GM10847 (cell line): Measurements from ENCODE around the gene CCL3.

ENCODE experiments used
- POLR2A ChIP-seq: IDR thresholded peaks from 2 replicates; pipeline ENCODE4 v1.6.1; 2011; ENCODE audit not compliant: insufficient read length; ENCODE audit errors: extremely low read depth

Gene CCL3

GRCh38 chr17:36055921-36056520 lies 33.9 kb downstream of the CCL3 start:
- TF ChIP-seq POLR2A, result no peak

- no peak for TF ChIP-seq POLR2A
These were observed 34.8 kb downstream of the CCL3 start for GRCh38 chr17:36055171-36055570.

GRCh38 chr17:36049643-36050042 lies 40.3 kb downstream of the CCL3 start:
- no peak for TF ChIP-seq POLR2A

GRCh38 chr17:36048066-36048465 lies 41.9 kb downstream of the CCL3 start:
- TF ChIP-seq POLR2A, result no peak
